Endodermal cell (in vitro differentiated cells): ENCODE data around the gene SMIM7. TPM values are rescaled to one million over a fixed set of nuclear protein-coding genes. Genes with fewer than 3 reads are reported as not detected.

Source experiments
- DNase-seq: peaks from one replicate; pipeline ENCODE4 v3.0.0-alpha.2; 2017
- H3K27ac ChIP-seq: 2 replicates; pipeline ENCODE4 v1.5.1; 2013; ENCODE audit warnings: mild to moderate bottlenecking, low read depth, low read length, moderate library complexity
- H3K27me3 ChIP-seq: 2 replicates; pipeline ENCODE4 v1.6.1; 2013; ENCODE audit warnings: mild to moderate bottlenecking, low read length, moderate library complexity; ENCODE audit not compliant: insufficient read depth, control insufficient read depth, poor library complexity, severe bottlenecking
- H3K36me3 ChIP-seq: 2 replicates; pipeline ENCODE4 v1.7.0; 2013; ENCODE audit warnings: mild to moderate bottlenecking, low read length, moderate library complexity; ENCODE audit not compliant: control insufficient read depth, insufficient read depth
- H3K4me1 ChIP-seq: one replicate; pipeline ENCODE4 v1.7.0; 2013; ENCODE audit warnings: low read length; ENCODE audit not compliant: control insufficient read depth, insufficient read depth
- H3K4me3 ChIP-seq: 2 replicates; pipeline ENCODE4 v1.5.1; 2013; ENCODE audit warnings: mild to moderate bottlenecking, low read length, moderate library complexity
- H3K9ac ChIP-seq: 2 replicates; pipeline ENCODE4 v1.6.1; 2013; ENCODE audit warnings: mild to moderate bottlenecking, low read length, moderate library complexity; ENCODE audit not compliant: poor library complexity, severe bottlenecking; ENCODE audit errors: extremely low read depth
- H3K9me3 ChIP-seq: 2 replicates; pipeline ENCODE4 v1.6.1; 2013; ENCODE audit warnings: mild to moderate bottlenecking, low read length, moderate library complexity; ENCODE audit not compliant: control insufficient read depth
- H3K27ac Mint-ChIP-seq: 2 replicates; pipeline ENCODE4 v1.8.0; 2020; ENCODE audit warnings: mixed read lengths
- H3K27me3 Mint-ChIP-seq: 2 replicates; pipeline ENCODE4 v1.8.0; 2021; ENCODE audit warnings: mild to moderate bottlenecking, mixed read lengths; ENCODE audit not compliant: insufficient read depth
- H3K36me3 Mint-ChIP-seq: 2 replicates; pipeline ENCODE4 v1.8.0; 2020; ENCODE audit warnings: low read depth, mixed read lengths
- H3K4me1 Mint-ChIP-seq: 2 replicates; pipeline ENCODE4 v1.8.0; 2020; ENCODE audit warnings: mixed read lengths
- H3K4me3 Mint-ChIP-seq: 2 replicates; pipeline ENCODE4 v1.8.0; 2020; ENCODE audit warnings: mild to moderate bottlenecking, moderate library complexity, mixed read lengths
- H3K9me3 Mint-ChIP-seq: 2 replicates; pipeline ENCODE4 v1.8.0; 2020; ENCODE audit warnings: mild to moderate bottlenecking, mixed read lengths
- CTCF ChIP-seq: fragments of 200-600 bp; sonication (generic); conservative IDR thresholded peaks from 2 replicates; pipeline ENCODE4 v1.5.0; 2021; ENCODE audit warnings: antibody characterized with exemption, mild to moderate bottlenecking
- WGBS, 2 experiments: methylation state at CpG; one replicate each; pipeline versions ENCODE4 v1.1.5 to v1.1.7; 2013; ENCODE audit warnings: missing lambda C conversion rate in 2 of 2, mixed read lengths in 1 of 2; ENCODE audit not compliant: insufficient coverage in 1 of 2, insufficient read length in 1 of 2; 5-methylcytosine and 5-hydroxymethylcytosine counted together
- total RNA-seq, 2 donors: library from RNA; stranded (reverse); fragmentation: NEBNext Ultra II Directional in 1 of 2; extraction: Animal tissue kit (Norgen Biotek cat#: 25700) in 1 of 2; gene quantifications; 2 replicates in 1 of 2; 3 replicates in 1 of 2; pipeline ENCODE4 v1.2.1, GENCODE V29; 2021

SMIM7 gene
- total RNA-seq, 2 donors from 2014 or later, result 57.6 to 91.4 TPM

- H3K4me1 Mint-ChIP-seq, result peaks cover 35% of the 10 kb centered on the region
- no peak overlapping the region for H3K4me3 ChIP-seq
- H3K9ac ChIP-seq, result no peak overlapping the region
- H3K36me3 Mint-ChIP-seq, result peaks cover 6% of the 10 kb centered on the region
- no peak for DNase-seq
- no peak overlapping the region for H3K27ac ChIP-seq
- H3K4me3 Mint-ChIP-seq, result no peak overlapping the region
- no peaks in the 10 kb centered on the region for H3K9me3 Mint-ChIP-seq
- H3K4me1 ChIP-seq, result peaks cover 2% of the 10 kb centered on the region
- no peaks in the 10 kb centered on the region for H3K27me3 ChIP-seq
- TF ChIP-seq CTCF, result no peak
- H3K36me3 ChIP-seq, result peaks cover 24% of the 10 kb centered on the region
- peak overlapping the region; percentile 64 for H3K27ac Mint-ChIP-seq
- H3K9me3 ChIP-seq, result no peaks in the 10 kb centered on the region
- 94 to 96% methylated on average over 6 of the region's 6 CpGs for WGBS, 2 experiments
- H3K27me3 Mint-ChIP-seq, result no peaks in the 10 kb centered on the region
These were observed 36.4 kb downstream of the SMIM7 start for GRCh38 chr19:16623576-16623975.

DNA sequence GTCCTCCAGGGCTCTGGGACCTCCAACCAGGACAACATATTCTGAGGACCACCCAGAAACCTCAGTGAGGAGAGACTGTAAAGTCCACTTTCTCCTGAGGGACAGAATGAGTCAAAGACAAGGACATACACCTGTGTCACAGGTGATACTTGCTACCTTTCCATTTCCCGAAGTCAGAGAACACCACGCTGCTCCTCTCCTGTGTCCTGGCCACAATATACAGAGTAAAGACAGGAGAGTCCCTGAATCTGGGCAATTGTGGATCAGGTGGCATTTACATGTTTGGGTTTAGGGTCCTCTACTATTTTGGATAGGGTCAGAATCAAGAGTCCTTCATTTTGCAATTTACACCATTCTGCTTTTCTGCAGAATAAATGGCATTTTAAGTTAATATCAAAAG is 36.9 kb downstream of the SMIM7 start:
- Histone ChIP-seq H3K9me3 (no peaks in the 10 kb centered on the region), H3K36me3 (peaks cover 24% of the 10 kb centered on the region), H3K4me1 (peaks cover 2% of the 10 kb centered on the region), H3K9ac (no peak overlapping the region), H3K4me3 (no peak overlapping the region), H3K27ac (no peak overlapping the region), H3K27me3 (no peaks in the 10 kb centered on the region)
- H3K4me1 Mint-ChIP-seq, result peaks cover 37% of the 10 kb centered on the region
- no peaks in the 10 kb centered on the region for H3K9me3 Mint-ChIP-seq
- H3K27me3 Mint-ChIP-seq, result no peaks in the 10 kb centered on the region
- no peak overlapping the region for H3K4me3 Mint-ChIP-seq
- WGBS, 2 experiments, result 91% methylated on average over 2 of the region's 2 CpGs
- DNase-seq, result no peak
- H3K36me3 Mint-ChIP-seq, result peaks cover 6% of the 10 kb centered on the region
- TF ChIP-seq CTCF, result no peak
- no peak overlapping the region for H3K27ac Mint-ChIP-seq

- DNase-seq, result no peak
- no peaks in the 10 kb centered on the region for H3K9me3 ChIP-seq
- no peak overlapping the region for H3K4me3 ChIP-seq
- no peaks in the 10 kb centered on the region for H3K4me1 ChIP-seq
- no peaks in the 10 kb centered on the region for H3K27me3 ChIP-seq
- Mint-ChIP-seq H3K27ac (peak overlapping the region; percentile 64), H3K4me1 (peaks cover 39% of the 10 kb centered on the region), H3K4me3 (no peak overlapping the region), H3K9me3 (no peaks in the 10 kb centered on the region), H3K36me3 (peaks cover 6% of the 10 kb centered on the region), H3K27me3 (no peaks in the 10 kb centered on the region)
- H3K27ac ChIP-seq, result no peak overlapping the region
- H3K36me3 ChIP-seq, result peaks cover 24% of the 10 kb centered on the region
- 91 to 94% methylated on average over 5 to 7 of the region's 7 CpGs for WGBS, 2 experiments
- no peak overlapping the region for H3K9ac ChIP-seq
- TF ChIP-seq CTCF, result no peak
These were observed 38.7 kb downstream of the SMIM7 start for GRCh38 chr19:16621165-16621800.
